ENCODE data around the gene KIFC3.
"Not testable (repeated sequence)": the region's sequence is repeated elsewhere in the genome, so short reads cannot be mapped to it uniquely, and the experiment has no call there.

Gene KIFC3

GRCh38 chr16:57803134-57803990 is 1.1 kb upstream of the KIFC3 start:
- no peak for DNase-seq (ENCODE audit: low read depth, low spot score)

DNA sequence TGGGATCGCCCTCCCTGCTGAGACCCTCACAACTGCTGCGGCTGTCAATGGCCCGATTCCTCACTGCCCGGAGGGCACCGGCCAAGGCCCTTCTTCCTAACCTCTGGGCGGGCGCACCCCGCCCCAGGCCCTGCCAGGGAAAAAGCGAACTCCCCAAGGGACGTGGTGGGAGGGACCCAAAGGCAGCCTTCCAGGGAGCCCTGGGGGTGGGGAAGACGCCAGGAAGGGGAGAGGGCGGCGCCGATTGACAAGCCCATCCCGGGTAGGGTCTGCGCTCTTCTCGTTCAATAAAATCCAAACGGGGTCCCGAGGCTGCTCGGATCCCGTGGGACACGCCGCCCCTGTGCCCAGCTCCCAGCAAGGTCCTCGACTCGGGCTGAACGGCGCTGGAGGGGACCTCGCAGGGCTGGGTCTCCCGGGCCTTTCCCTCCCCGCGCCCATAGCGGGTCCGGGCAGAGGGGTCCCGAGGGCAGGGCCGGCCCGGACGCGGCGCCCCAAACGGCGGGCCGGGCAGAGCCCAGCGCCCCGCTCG is 416 bp downstream of the KIFC3 start:
- DNase-seq (ENCODE audit: low read depth, low spot score): no peak

- no peak for DNase-seq (ENCODE audit: low read depth, low spot score)
Measured at GRCh38 chr16:57801098-57801808, 1.0 kb downstream of the KIFC3 start.

- no peak for DNase-seq (ENCODE audit: low read depth, low spot score)
Measured at GRCh38 chr16:57800200-57801097, 1.8 kb downstream of the KIFC3 start.

DNA sequence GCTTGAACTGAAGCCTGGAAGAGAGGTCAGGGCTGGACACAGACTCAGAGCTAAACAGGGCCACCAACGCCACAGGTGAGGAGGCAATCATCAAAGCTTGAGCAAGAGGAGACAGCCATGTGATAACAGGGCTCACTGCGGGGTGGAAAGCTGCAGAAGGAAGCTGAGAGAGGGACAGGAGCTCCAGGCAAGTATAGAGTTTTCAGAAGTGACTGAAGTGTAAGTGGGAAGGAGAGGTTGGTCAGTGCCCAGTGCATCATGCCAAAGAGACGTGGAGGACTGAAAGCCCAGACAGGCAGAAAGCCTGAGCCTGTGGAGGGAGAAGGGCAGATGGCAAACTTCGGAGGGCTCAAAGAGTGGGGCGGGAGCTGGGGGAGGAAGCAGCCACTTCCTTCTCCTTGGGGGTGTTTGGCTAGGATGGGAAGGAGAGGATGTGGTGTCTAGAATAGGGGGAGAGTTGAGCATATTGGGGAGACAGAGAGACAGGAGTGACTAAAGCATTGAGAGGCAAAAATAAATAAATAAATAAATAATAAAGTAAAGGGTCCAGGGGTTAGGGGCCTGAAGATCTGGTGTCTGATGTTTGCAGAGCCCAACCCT is 2.6 kb downstream of the KIFC3 start:
- no peak for DNase-seq (ENCODE audit: low read depth, low spot score)

DNA sequence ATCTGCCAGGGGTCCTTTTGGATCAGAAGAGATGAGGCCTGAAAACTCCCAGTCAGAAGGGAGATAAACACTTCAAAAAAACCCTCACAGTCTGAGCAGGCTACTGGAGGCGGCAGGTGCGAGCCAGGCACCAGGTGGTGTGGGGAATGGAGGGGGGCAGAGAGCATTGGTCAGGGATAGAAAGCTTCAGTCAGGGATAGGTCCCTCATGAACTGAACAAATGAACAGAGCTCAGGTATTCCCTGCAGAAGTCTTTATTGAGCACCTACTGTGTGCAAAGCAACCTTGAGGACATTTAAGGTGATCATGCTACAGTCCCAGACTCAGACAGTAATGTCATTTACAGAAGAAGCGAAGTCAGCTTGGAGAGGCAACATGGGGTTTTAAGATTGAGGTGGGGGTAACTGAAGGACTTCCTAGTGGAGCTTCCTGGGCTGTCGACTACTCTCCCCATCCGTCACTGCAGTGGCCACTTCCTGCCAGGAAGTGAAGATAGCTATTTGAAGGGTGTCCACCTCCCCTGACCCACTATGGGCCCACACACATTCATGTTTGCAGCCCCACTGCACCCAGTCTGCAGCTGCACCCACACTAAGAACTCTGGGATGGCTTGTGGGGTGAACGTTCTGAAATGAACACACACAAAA is 3.2 kb downstream of the KIFC3 start:
- no peak for DNase-seq (ENCODE audit: low read depth, low spot score)

GRCh38 chr16:57798267-57798810 is 4.0 kb downstream of the KIFC3 start:
- no peak for DNase-seq (ENCODE audit: low read depth, low spot score)

GRCh38 chr16:57797526-57798266 is 4.6 kb downstream of the KIFC3 start:
- no peak for DNase-seq (ENCODE audit: low read depth, low spot score)

- DNase-seq (ENCODE audit: low read depth, low spot score): no peak
Measured at GRCh38 chr16:57797216-57797525, 5.1 kb downstream of the KIFC3 start.

GRCh38 chr16:57796014-57796413 is 6.3 kb downstream of the KIFC3 start:
- not testable (repeated sequence) for DNase-seq (ENCODE audit: low read depth, low spot score)

DNA sequence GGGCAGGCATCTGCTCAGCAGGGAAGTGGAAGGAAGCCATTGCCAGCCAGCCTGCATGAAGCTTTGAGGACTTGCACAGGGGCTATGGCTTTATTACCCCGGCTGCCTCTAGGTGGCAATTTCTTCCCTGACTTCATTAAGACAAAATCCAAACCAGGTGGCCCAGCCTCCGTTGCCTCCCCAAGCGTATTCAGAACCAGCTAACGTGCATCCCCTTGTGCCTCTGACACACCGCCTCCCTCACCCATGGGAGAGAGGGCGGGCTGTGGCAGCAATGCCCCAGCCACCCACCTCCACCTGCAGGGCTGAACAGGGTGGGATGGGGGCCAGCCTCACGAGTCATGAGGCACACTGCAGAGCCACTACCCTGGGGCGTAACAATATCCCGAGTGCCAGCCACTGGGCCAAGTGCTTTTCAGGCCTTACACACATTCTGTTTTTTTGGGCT is 6.8 kb downstream of the KIFC3 start:
- DNase-seq (ENCODE audit: low read depth, low spot score): no peak

DNA sequence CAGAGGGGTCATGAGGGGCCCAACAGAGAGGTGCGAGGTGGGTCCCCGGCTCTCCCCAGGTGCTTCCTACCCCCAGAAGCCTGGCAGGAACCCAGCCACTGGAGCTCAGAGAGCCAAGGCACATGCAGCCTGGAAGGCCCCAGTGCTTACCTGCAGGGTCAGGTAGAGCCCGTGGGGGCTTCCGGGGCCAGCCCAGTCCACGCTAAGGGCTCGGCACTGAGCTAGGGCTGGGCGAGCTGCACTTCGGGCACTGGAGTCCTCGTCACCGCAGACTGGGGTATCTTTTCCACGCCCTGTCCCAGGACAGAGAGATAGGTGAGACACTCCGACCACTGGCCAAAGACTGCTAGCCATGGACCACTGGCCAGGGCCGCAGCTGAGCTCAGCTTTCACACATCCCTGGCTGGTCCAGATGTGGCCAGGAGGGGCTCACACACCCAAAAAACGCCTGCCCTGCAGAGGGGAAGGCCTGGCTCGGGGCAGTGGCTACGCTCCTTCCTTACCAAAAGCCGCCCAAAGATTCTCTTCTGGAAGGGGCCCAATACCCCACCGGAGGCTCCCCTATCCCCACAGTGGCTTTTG is 7.4 kb downstream of the KIFC3 start:
- no peak for DNase-seq (ENCODE audit: low read depth, low spot score)

DNA sequence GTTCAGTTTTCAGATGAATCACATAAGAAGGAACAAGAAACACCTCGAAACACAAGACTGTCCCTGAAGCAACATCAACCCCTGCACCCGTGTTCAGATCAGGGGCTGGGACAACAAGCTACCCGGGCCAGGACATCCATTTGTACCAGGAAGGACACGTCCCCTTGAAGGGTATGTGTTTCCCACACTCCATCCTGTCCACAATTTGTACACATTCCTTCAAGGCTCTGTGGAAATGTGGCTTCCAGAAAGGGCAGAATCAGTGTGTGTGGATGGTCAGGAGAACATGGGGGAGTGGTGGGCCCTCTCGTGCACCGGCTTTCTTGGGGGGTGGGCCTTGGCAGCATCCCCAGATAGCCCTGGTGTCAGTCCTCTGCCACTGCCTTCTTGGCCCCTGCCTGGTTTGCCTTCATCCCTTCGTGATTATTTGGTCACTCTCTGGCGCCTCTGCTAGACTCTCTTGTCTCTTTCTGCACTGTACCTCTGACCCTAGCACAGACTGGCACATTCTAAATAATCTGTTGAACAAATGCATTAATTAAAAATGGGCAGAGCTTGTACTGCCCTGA is 10.3 kb downstream of the KIFC3 start:
- DNase-seq (ENCODE audit: low read depth, low spot score): no peak

- DNase-seq (ENCODE audit: low read depth, low spot score): no peak
Measured at GRCh38 chr16:57791195-57791892, 10.9 kb downstream of the KIFC3 start.

GRCh38 chr16:57788951-57789350 is 13.3 kb downstream of the KIFC3 start:
- no peak for DNase-seq (ENCODE audit: low read depth, low spot score)

- no peak for DNase-seq (ENCODE audit: low read depth, low spot score)
Measured at GRCh38 chr16:57788252-57788841, 13.9 kb downstream of the KIFC3 start.

DNA sequence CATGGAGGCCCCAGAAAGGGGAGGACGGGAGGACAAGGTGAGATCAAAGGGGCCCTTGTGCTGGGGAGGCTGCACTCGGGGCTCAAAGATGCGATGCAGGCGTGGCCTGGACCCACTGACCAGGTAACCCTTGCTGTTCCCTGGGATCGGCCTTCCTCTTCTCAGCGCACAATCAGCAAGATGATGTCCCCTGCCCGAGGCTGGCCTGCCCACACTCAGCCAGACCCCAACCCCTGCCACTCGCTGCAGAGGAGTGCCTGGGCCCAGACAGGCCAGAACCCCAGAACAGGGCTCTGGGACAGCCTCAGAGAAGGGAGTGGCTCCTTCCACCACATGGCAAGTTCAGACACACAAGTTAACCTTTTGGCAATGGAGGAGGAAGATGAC is 14.8 kb downstream of the KIFC3 start:
- DNase-seq (ENCODE audit: low read depth, low spot score): no peak
